Natural killer cell treated with Interleukin-12 subunit alpha and Interleukin-12 subunit beta and Interleukin-15 and Interleukin-18, amount 100 ng/mL, for 72 hours (primary cell): Measurements from ENCODE around the gene CAV1. TPM values are rescaled to one million over a fixed set of nuclear protein-coding genes. Genes with fewer than 3 reads are reported as not detected.

ENCODE experiments used
- ATAC-seq, 2 donors: fragments of 150-1000 bp; cut with Tn5 transposase in 1 of 2; sonication (Bioruptor Pico), chemical (Tn5 transposase) in 1 of 2; 2 replicates each; pipeline ENCODE4 v1.10.0; 2021
- DNase-seq: peaks from one replicate; pipeline ENCODE4 v3.0.0; 2022; ENCODE audit warnings: low spot score
- H3K27ac Mint-ChIP-seq, 2 donors: 1 replicate in 1 of 2; 2 replicates in 1 of 2; pipeline ENCODE4 v1.8.0; 2022; ENCODE audit warnings: mixed read lengths in 2 of 2, mild to moderate bottlenecking in 1 of 2, moderate library complexity in 1 of 2
- H3K27me3 Mint-ChIP-seq, 2 donors: 1 replicate in 1 of 2; 2 replicates in 1 of 2; pipeline ENCODE4 v1.8.0; 2022; ENCODE audit warnings: mixed read lengths in 2 of 2
- H3K36me3 Mint-ChIP-seq: one replicate; pipeline ENCODE4 v1.8.0; 2022; ENCODE audit warnings: mixed read lengths
- H3K4me1 Mint-ChIP-seq, 2 donors: 1 replicate in 1 of 2; 2 replicates in 1 of 2; pipeline ENCODE4 v1.8.0; 2022; ENCODE audit warnings: low read depth in 2 of 2, mixed read lengths in 2 of 2, mild to moderate bottlenecking in 1 of 2
- H3K4me3 Mint-ChIP-seq: one replicate; pipeline ENCODE4 v1.8.0; 2022; ENCODE audit warnings: mixed read lengths
- H3K9me3 Mint-ChIP-seq: 2 replicates; pipeline ENCODE4 v1.8.0; 2022; ENCODE audit warnings: mixed read lengths
- total RNA-seq, 2 donors: library from RNA; stranded (reverse); gene quantifications; one replicate each; pipeline ENCODE4 v1.2.3, GENCODE V29; 2022

CAV1 gene
- total RNA-seq, 2 donors from 2014 or later = not detected

GRCh38 chr7:116497708-116498107 is 27.1 kb upstream of the CAV1 start:
- no peak overlapping the region for H3K27ac Mint-ChIP-seq
- H3K4me1 Mint-ChIP-seq = peaks cover 10 to 13% of the 10 kb centered on the region in 2 donors
- H3K36me3 Mint-ChIP-seq = no peaks in the 10 kb centered on the region
- no peak for DNase-seq
- H3K4me3 Mint-ChIP-seq = no peak overlapping the region
- no peak for ATAC-seq
- H3K27me3 Mint-ChIP-seq = peaks cover 32 to 37% of the 10 kb centered on the region in 2 donors
- no peaks in the 10 kb centered on the region for H3K9me3 Mint-ChIP-seq

GRCh38 chr7:116499168-116500077 is 25.4 kb upstream of the CAV1 start, which contains the start of gene CAV2:
Gene CAV2, plus strand, starts transcription at chr7:116499738. Its CDS starts 44 bp downstream, at chr7:116499782.
- H3K36me3 Mint-ChIP-seq = no peaks in the 10 kb centered on the region
- no peaks in the 10 kb centered on the region for H3K9me3 Mint-ChIP-seq
- H3K4me1 Mint-ChIP-seq = peaks cover 10 to 13% of the 10 kb centered on the region in 2 donors
- H3K27ac Mint-ChIP-seq = no peak within 1 kb of the TSS
- ATAC-seq (peak; percentile 69 to 70), DNase-seq (no peak)
- peaks cover 37 to 43% of the 10 kb centered on the region in 2 donors for H3K27me3 Mint-ChIP-seq
- H3K4me3 Mint-ChIP-seq = peak within 1 kb of the TSS; percentile 74

DNA sequence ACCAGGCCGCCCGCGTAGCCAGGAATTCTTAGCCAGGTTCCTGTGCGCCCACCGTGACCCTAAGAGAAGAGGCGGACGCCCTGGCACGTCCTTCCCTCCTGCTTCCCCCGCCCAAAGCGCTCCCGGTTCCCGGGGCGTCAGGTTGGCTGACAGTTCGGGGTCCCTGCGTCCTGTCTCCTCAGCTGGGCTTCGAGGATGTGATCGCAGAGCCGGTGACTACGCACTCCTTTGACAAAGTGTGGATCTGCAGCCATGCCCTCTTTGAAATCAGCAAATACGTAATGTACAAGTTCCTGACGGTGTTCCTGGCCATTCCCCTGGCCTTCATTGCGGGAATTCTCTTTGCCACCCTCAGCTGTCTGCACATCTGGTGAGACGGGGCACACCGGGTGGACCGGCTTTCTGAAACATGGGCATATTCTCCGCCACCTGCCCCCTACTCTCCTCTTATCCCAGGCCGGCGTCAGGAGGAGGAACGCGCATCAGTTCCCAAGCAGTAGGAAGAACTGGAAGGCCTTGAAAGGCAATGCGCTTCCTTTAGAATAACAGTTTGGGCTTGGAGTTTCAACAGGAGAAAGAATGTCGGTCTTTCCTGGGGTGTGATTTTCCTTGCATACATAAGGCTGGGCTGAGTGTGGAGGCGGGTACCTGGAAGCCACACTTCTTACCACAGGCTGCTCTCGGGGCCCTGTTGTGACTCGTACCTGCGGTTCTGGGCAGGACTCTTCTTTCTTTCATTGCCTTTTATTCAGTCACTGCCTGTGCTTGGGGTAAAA is 24.6 kb upstream of the CAV1 start:
- H3K9me3 Mint-ChIP-seq = no peaks in the 10 kb centered on the region
- peak overlapping the region; percentile 74 for H3K4me3 Mint-ChIP-seq
- DNase-seq = no peak
- no peak overlapping the region for H3K27ac Mint-ChIP-seq
- peaks cover 10 to 13% of the 10 kb centered on the region in 2 donors for H3K4me1 Mint-ChIP-seq
- ATAC-seq = peak in 1 of 2 donors; percentile 68
- H3K36me3 Mint-ChIP-seq = no peaks in the 10 kb centered on the region
- H3K27me3 Mint-ChIP-seq = peaks cover 42 to 50% of the 10 kb centered on the region in 2 donors

- H3K4me1 Mint-ChIP-seq = peaks cover 10 to 13% of the 10 kb centered on the region in 2 donors
- no peaks in the 10 kb centered on the region for H3K9me3 Mint-ChIP-seq
- H3K4me3 Mint-ChIP-seq = peak overlapping the region; percentile 23
- DNase-seq (no peak), ATAC-seq (no peak)
- peaks cover 43 to 58% of the 10 kb centered on the region in 2 donors for H3K27me3 Mint-ChIP-seq
- H3K27ac Mint-ChIP-seq = no peak overlapping the region
- no peaks in the 10 kb centered on the region for H3K36me3 Mint-ChIP-seq
These were observed 23.2 kb upstream of the CAV1 start for GRCh38 chr7:116501425-116502167.

GRCh38 chr7:116502201-116503096 is 22.4 kb upstream of the CAV1 start:
- ATAC-seq (no peak), DNase-seq (no peak)
- no peak overlapping the region for H3K27ac Mint-ChIP-seq
- peaks cover 10 to 13% of the 10 kb centered on the region in 2 donors for H3K4me1 Mint-ChIP-seq
- H3K27me3 Mint-ChIP-seq = peaks cover 39 to 57% of the 10 kb centered on the region in 2 donors
- H3K4me3 Mint-ChIP-seq = no peak overlapping the region
- H3K36me3 Mint-ChIP-seq = no peaks in the 10 kb centered on the region
- no peaks in the 10 kb centered on the region for H3K9me3 Mint-ChIP-seq

DNA sequence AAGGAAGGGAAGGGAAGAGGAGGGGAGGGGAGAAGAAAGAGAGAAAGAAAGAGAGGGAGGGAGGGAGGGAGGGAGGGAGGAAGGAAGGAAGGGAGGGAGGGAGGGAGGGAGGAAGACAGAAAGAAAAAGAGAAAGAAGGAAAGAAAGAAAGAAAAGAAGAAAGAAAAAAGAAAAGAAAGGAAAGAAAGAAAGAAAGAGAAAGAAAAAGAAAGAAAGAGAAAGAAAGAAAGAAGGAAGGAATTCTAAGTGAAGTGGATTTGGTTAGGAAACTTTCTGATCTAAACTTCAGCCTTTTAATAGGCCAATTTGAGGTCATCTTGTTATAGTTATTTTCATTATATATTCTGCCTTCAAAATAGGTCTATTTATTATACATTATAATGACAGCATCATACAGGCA is 21.0 kb upstream of the CAV1 start:
- peaks cover 10 to 12% of the 10 kb centered on the region in 2 donors for H3K4me1 Mint-ChIP-seq
- no peak for DNase-seq
- peaks cover 31 to 43% of the 10 kb centered on the region in 2 donors for H3K27me3 Mint-ChIP-seq
- no peaks in the 10 kb centered on the region for H3K36me3 Mint-ChIP-seq
- H3K9me3 Mint-ChIP-seq = no peaks in the 10 kb centered on the region
- no peak for ATAC-seq
- no peak overlapping the region for H3K27ac Mint-ChIP-seq
- no peak overlapping the region for H3K4me3 Mint-ChIP-seq

- DNase-seq (no peak), ATAC-seq (no peak)
- no peak overlapping the region for H3K4me3 Mint-ChIP-seq
- H3K36me3 Mint-ChIP-seq = no peaks in the 10 kb centered on the region
- no peak overlapping the region for H3K27ac Mint-ChIP-seq
- H3K27me3 Mint-ChIP-seq = peaks cover 34 to 44% of the 10 kb centered on the region in 2 donors
- no peaks in the 10 kb centered on the region for H3K9me3 Mint-ChIP-seq
- H3K4me1 Mint-ChIP-seq = peaks cover 6 to 7% of the 10 kb centered on the region in 2 donors
These were observed 19.6 kb upstream of the CAV1 start for GRCh38 chr7:116505278-116505677.

DNA sequence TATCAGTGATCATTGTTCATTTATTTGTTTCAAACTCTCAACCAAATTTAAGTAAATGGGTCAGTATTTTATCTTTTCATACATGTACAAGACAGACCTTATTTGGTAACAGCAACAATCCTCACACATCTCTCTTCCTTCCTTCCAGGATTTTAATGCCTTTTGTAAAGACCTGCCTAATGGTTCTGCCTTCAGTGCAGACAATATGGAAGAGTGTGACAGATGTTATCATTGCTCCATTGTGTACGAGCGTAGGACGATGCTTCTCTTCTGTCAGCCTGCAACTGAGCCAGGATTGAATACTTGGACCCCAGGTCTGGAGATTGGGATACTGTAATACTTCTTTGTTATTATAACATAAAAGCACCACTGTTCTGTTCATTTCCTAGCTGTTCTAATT is 19.0 kb upstream of the CAV1 start:
- Mint-ChIP-seq H3K27me3 (peaks cover 29 to 38% of the 10 kb centered on the region in 2 donors), H3K4me3 (no peak overlapping the region), H3K4me1 (peaks cover under 1 to 3% of the 10 kb centered on the region in 2 donors), H3K9me3 (no peaks in the 10 kb centered on the region), H3K36me3 (no peaks in the 10 kb centered on the region), H3K27ac (no peak overlapping the region)
- ATAC-seq (no peak), DNase-seq (no peak)

- Mint-ChIP-seq H3K4me1 (peaks cover 16 to 24% of the 10 kb centered on the region in 2 donors), H3K9me3 (no peaks in the 10 kb centered on the region), H3K27me3 (peaks cover 17 to 25% of the 10 kb centered on the region in 2 donors), H3K27ac (no peak overlapping the region), H3K36me3 (no peaks in the 10 kb centered on the region), H3K4me3 (no peak overlapping the region)
- no peak for ATAC-seq
- DNase-seq = no peak
These were observed 14.8 kb upstream of the CAV1 start for GRCh38 chr7:116509982-116510579.

- Mint-ChIP-seq H3K27me3 (peaks cover 10 to 25% of the 10 kb centered on the region in 2 donors), H3K4me1 (peaks cover 16 to 24% of the 10 kb centered on the region in 2 donors), H3K4me3 (peak overlapping the region; percentile 51), H3K9me3 (no peaks in the 10 kb centered on the region), H3K27ac (peak overlapping the region; percentile 35 to 81), H3K36me3 (no peaks in the 10 kb centered on the region)
- DNase-seq (no peak), ATAC-seq (no peak)
These were observed 14.0 kb upstream of the CAV1 start for GRCh38 chr7:116510795-116511194.

DNA sequence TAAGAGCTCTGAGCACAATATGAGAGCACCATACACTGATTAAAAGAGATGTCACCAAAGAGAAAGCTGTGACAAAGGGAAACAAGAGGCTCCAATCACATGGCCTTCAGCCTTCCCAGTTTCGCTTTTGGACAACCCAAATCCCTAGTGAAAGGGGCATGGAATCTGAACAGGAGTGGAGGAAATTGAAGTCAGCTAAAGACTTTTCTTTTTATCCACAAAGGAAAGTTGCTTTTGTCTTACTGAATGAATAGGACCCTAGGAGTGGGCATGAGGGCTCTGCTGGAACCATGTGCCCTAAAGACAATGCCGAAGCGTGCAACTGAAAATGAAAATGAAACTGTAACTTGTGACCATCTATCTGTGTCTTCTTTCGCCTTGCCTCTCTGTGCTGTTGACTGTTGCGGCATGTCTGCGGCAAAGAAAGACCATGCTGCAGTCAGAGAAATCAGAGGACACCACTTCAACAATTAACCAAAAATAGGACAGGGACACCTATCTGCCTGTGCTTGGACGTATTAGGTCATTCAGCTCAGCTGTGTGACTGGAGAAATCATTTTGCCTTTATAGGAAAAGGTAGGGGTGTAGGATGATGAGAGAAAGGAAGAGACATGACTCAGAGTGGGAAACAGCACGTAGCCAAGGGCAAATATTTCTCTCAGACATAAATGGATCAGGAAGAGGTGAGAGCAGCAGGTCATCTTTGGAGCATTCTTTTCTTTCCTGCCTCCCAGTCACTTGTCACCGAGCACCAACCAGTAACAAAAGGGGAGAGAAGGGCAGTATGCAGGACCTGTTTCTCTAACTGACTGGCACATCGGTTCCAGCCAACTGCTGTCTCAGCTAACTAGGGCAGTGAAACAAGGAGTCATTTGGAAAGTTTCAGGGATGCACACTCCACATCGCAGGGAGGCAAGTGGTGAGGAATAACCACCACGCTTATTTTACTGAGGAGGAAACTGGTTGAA is 13.0 kb upstream of the CAV1 start:
- H3K4me3 Mint-ChIP-seq = peak overlapping the region; percentile 96
- no peaks in the 10 kb centered on the region for H3K9me3 Mint-ChIP-seq
- ATAC-seq (peak; percentile 95 to 96), DNase-seq (no peak)
- peaks cover 16 to 24% of the 10 kb centered on the region in 2 donors for H3K4me1 Mint-ChIP-seq
- H3K27me3 Mint-ChIP-seq = peaks cover 7 to 23% of the 10 kb centered on the region in 2 donors
- no peaks in the 10 kb centered on the region for H3K36me3 Mint-ChIP-seq
- peak overlapping the region; percentile 54 to 81 for H3K27ac Mint-ChIP-seq
